H9 (cell line): ENCODE measurements around the gene LDLRAD4. TPM values are rescaled to one million over a fixed set of nuclear protein-coding genes. Genes with fewer than 3 reads are reported as not detected.

Source experiments
- DNase-seq: peaks from one replicate; pipeline ENCODE4 v3.0.0-alpha.2; 2017
- H2AFZ ChIP-seq: one replicate; pipeline ENCODE4 v1.6.1; 2013; ENCODE audit warnings: mild to moderate bottlenecking, low read length, control low read depth, moderate library complexity
- H2AK5ac ChIP-seq: 2 replicates; pipeline ENCODE4 v1.6.1; 2013; ENCODE audit warnings: low read length, control low read depth, mixed read lengths; ENCODE audit not compliant: insufficient read length
- H2BK120ac ChIP-seq: one replicate; pipeline ENCODE4 v1.6.1; 2013; ENCODE audit warnings: low read depth, mild to moderate bottlenecking, low read length, control low read depth, inconsistent platforms; ENCODE audit not compliant: poor library complexity, severe bottlenecking
- H2BK12ac ChIP-seq: 2 replicates; pipeline ENCODE4 v1.6.1; 2013; ENCODE audit warnings: low read length, control low read depth, mixed read lengths, low read depth; ENCODE audit not compliant: insufficient read length
- H2BK15ac ChIP-seq: 2 replicates; pipeline ENCODE4 v1.6.1; 2013; ENCODE audit warnings: low read depth, low read length, control low read depth
- H2BK20ac ChIP-seq: one replicate; pipeline ENCODE4 v1.6.1; 2013; ENCODE audit warnings: low read depth, mild to moderate bottlenecking, low read length, control low read depth, inconsistent platforms; ENCODE audit not compliant: poor library complexity, severe bottlenecking
- H2BK5ac ChIP-seq: 2 replicates; pipeline ENCODE4 v1.6.1; 2013; ENCODE audit warnings: low read length, control low read depth, mixed read lengths; ENCODE audit not compliant: insufficient read length
- H3K14ac ChIP-seq: 2 replicates; pipeline ENCODE4 v1.6.1; 2013; ENCODE audit warnings: low read length, control low read depth; ENCODE audit not compliant: insufficient read depth
- H3K18ac ChIP-seq: 2 replicates; pipeline ENCODE4 v1.6.1; 2013; ENCODE audit warnings: low read depth, mild to moderate bottlenecking, mixed read lengths, low read length, control low read depth; ENCODE audit not compliant: insufficient read length
- H3K23ac ChIP-seq: 2 replicates; pipeline ENCODE4 v1.6.1; 2013; ENCODE audit warnings: low read length, control low read depth, mixed read lengths, low read depth; ENCODE audit not compliant: insufficient read length
- H3K23me2 ChIP-seq: 2 replicates; pipeline ENCODE4 v1.6.1; 2013; ENCODE audit warnings: low read depth, mild to moderate bottlenecking, mixed read lengths, low read length, control low read depth; ENCODE audit not compliant: insufficient read length, poor library complexity, severe bottlenecking
- H3K27ac ChIP-seq: 2 replicates; pipeline ENCODE4 v1.5.1; 2013; ENCODE audit warnings: low read length, control low read depth, mixed read lengths, low read depth; ENCODE audit not compliant: insufficient read length
- H3K27me3 ChIP-seq: 2 replicates; pipeline ENCODE4 v1.6.1; 2013; ENCODE audit warnings: low read length, control low read depth, inconsistent platforms; ENCODE audit not compliant: insufficient read depth
- H3K4ac ChIP-seq: 2 replicates; pipeline ENCODE4 v1.6.1; 2013; ENCODE audit warnings: low read depth, mild to moderate bottlenecking, control low read depth, inconsistent platforms, low read length, moderate library complexity
- H3K4me1 ChIP-seq: 2 replicates; pipeline ENCODE4 v1.6.1; 2013; ENCODE audit warnings: low read length, control low read depth, inconsistent platforms; ENCODE audit not compliant: insufficient read depth
- H3K4me2 ChIP-seq: 2 replicates; pipeline ENCODE4 v1.6.1; 2013; ENCODE audit warnings: low read length, control low read depth, mixed read lengths; ENCODE audit not compliant: insufficient read length, insufficient read depth
- H3K56ac ChIP-seq: 2 replicates; pipeline ENCODE4 v1.6.1; 2013; ENCODE audit warnings: low read depth, mild to moderate bottlenecking, mixed read lengths, low read length, control low read depth; ENCODE audit not compliant: insufficient read length
- H3K79me1 ChIP-seq: 2 replicates; pipeline ENCODE4 v1.6.1; 2013; ENCODE audit warnings: low read depth, mild to moderate bottlenecking, moderate library complexity, low read length, control low read depth, inconsistent platforms; ENCODE audit not compliant: insufficient read depth, poor library complexity, severe bottlenecking
- H3K79me2 ChIP-seq: 2 replicates; pipeline ENCODE4 v1.6.1; 2013; ENCODE audit warnings: low read length, control low read depth, inconsistent platforms; ENCODE audit not compliant: insufficient read depth
- H3K9ac ChIP-seq: 2 replicates; pipeline ENCODE4 v1.6.1; 2013; ENCODE audit warnings: low read length, control low read depth, mixed read lengths; ENCODE audit not compliant: insufficient read length; ENCODE audit errors: extremely low read depth
- H3K9me3 ChIP-seq: one replicate; pipeline ENCODE4 v1.6.1; 2013; ENCODE audit warnings: low read depth, low read length, inconsistent platforms; ENCODE audit not compliant: control insufficient read depth
- H3T11ph ChIP-seq: one replicate; pipeline ENCODE4 v1.6.1; 2013; ENCODE audit warnings: mild to moderate bottlenecking, low read length, control low read depth, inconsistent platforms
- H4K20me1 ChIP-seq: one replicate; pipeline ENCODE4 v1.6.1; 2013; ENCODE audit not compliant: control insufficient read depth, insufficient read length, insufficient read depth
- H4K5ac ChIP-seq: 2 replicates; pipeline ENCODE4 v1.6.1; 2013; ENCODE audit warnings: low read depth, mild to moderate bottlenecking, mixed read lengths, low read length, control low read depth; ENCODE audit not compliant: insufficient read length
- H4K8ac ChIP-seq: replicated peaks from 2 replicates; pipeline ENCODE4 v1.6.1; 2013; ENCODE audit warnings: low read length, control low read depth, mixed read lengths, low read depth; ENCODE audit not compliant: insufficient read length
- H4K91ac ChIP-seq: 2 replicates; pipeline ENCODE4 v1.6.1; 2013; ENCODE audit warnings: low read depth, mild to moderate bottlenecking, moderate library complexity, mixed read lengths, low read length, control low read depth; ENCODE audit not compliant: insufficient read length
- H3K27ac Mint-ChIP-seq, 3 experiments: 2 replicates in 2 of 3; 3 replicates in 1 of 3; pipeline ENCODE4 v1.8.0; 2020 to 2021; ENCODE audit warnings: mixed read lengths in 3 of 3, mild to moderate bottlenecking in 1 of 3, moderate library complexity in 1 of 3
- H3K27me3 Mint-ChIP-seq: 2 replicates; pipeline ENCODE4 v1.8.0; 2021; ENCODE audit warnings: low read depth, mild to moderate bottlenecking, moderate library complexity, mixed read lengths
- H3K36me3 Mint-ChIP-seq, 3 experiments: 2 replicates in 2 of 3; 3 replicates in 1 of 3; pipeline ENCODE4 v1.8.0; 2020 to 2021; ENCODE audit warnings: low read depth in 3 of 3, mixed read lengths in 3 of 3; ENCODE audit not compliant: insufficient read depth in 1 of 3
- H3K4me1 Mint-ChIP-seq, 2 experiments: 2 replicates each; pipeline ENCODE4 v1.8.0; 2020; ENCODE audit warnings: mixed read lengths in 2 of 2
- H3K4me3 Mint-ChIP-seq, 2 experiments: 2 replicates in 1 of 2; 3 replicates in 1 of 2; pipeline ENCODE4 v1.8.0; 2020 to 2021; ENCODE audit warnings: mild to moderate bottlenecking in 2 of 2, mixed read lengths in 2 of 2, moderate library complexity in 1 of 2
- H3K9me3 Mint-ChIP-seq, 2 experiments: 2 replicates in 1 of 2; 3 replicates in 1 of 2; pipeline ENCODE4 v1.8.0; 2020; ENCODE audit warnings: mild to moderate bottlenecking in 2 of 2, mixed read lengths in 2 of 2, moderate library complexity in 1 of 2
- CTCF ChIP-seq: fragments of 200-600 bp; sonication (generic); conservative IDR thresholded peaks from 3 replicates; pipeline ENCODE4 v1.8.0; 2021; ENCODE audit warnings: antibody characterized with exemption, mild to moderate bottlenecking
- WGBS: extraction: QIAGEN DNeasy Blood & Tissue Kit; methylation state at CpG from one replicate; pipeline ENCODE4 v1.1.7; 2013; ENCODE audit warnings: missing lambda C conversion rate, low lambda C conversion rate, mixed read lengths; ENCODE audit not compliant: insufficient read length; ENCODE audit errors: extremely low coverage; 5-methylcytosine and 5-hydroxymethylcytosine counted together
- total RNA-seq: library from RNA; stranded (reverse); gene quantifications from 2 replicates; pipeline ENCODE4 v1.2.1, GENCODE V29; 2021

Gene LDLRAD4
- total RNA-seq, 1 experiment from 2014 or later, result 3.9 TPM

GRCh38 chr18:13395577-13395976 is 177.0 kb downstream of the LDLRAD4 start:
- Histone ChIP-seq H2BK20ac (no peak overlapping the region), H2BK12ac (no peak overlapping the region), H2BK5ac (no peak overlapping the region), H2BK15ac (no peak overlapping the region), H2AK5ac (no peak overlapping the region), H3K27ac (no peak overlapping the region), H3K4me1 (no peaks in the 10 kb centered on the region), H3K23me2 (no peaks in the 10 kb centered on the region), H3K27me3 (no peaks in the 10 kb centered on the region), H3K79me2 (no peaks in the 10 kb centered on the region), H3K4ac (no peak overlapping the region), H4K8ac (no peak overlapping the region), H3K4me2 (no peak overlapping the region), H2AFZ (no peak overlapping the region), H2BK120ac (no peak overlapping the region), H3T11ph (no peak overlapping the region), H3K23ac (no peak overlapping the region), H3K9me3 (no peaks in the 10 kb centered on the region), H4K5ac (no peak overlapping the region), H3K56ac (no peak overlapping the region), H4K91ac (no peak overlapping the region), H3K14ac (no peak overlapping the region), H4K20me1 (no peaks in the 10 kb centered on the region), H3K18ac (no peak overlapping the region), H3K9ac (no peak overlapping the region), H3K79me1 (no peaks in the 10 kb centered on the region)
- DNase-seq, result no peak
- no peaks in the 10 kb centered on the region for H3K9me3 Mint-ChIP-seq
- WGBS, result no CpG with 5 or more reads among the region's 22 CpGs
- H3K36me3 Mint-ChIP-seq, result no peaks in the 10 kb centered on the region
- TF ChIP-seq CTCF, result no peak
- H3K4me1 Mint-ChIP-seq, result peaks cover 0 to 2% of the 10 kb centered on the region in 2 experiments; a peak in 2 of 4 replicates
- H3K27me3 Mint-ChIP-seq, result no peaks in the 10 kb centered on the region
- no peak overlapping the region for H3K27ac Mint-ChIP-seq
- no peak overlapping the region for H3K4me3 Mint-ChIP-seq
